Islet of Langerhans (tissue), 1 donor: Measurements from ENCODE around the gene PRR23B.
"Not testable (repeated sequence)": the region's sequence is repeated elsewhere in the genome, so short reads cannot be mapped to it uniquely, and the experiment has no call there.

Source experiments
- FAIRE-seq: peaks from one replicate; lab custom pipeline; 2011; peaks lifted over from hg19 to GRCh38; lab: Jason Lieb, UNC

The PRR23B gene

GRCh38 chr3:139020868-139021234 lies at the start of gene PRR23B:
TSS of gene PRR23B (minus strand) at chr3:139020926. CDS start at chr3:139020661, 265 bp downstream.
- FAIRE-seq, result no peak

- FAIRE-seq, result no peak
Observed at GRCh38 chr3:139062918-139063317, 42.2 kb upstream of the PRR23B start.

- FAIRE-seq, result no peak
Observed at GRCh38 chr3:139052802-139053600, 32.3 kb upstream of the PRR23B start.

- FAIRE-seq, result no peak
Observed at GRCh38 chr3:139044366-139045210, 23.9 kb upstream of the PRR23B start, which contains the start of gene PRR23C. TSS of gene PRR23C (minus strand) at chr3:139044892. CDS start at chr3:139044620, 272 bp downstream.

- FAIRE-seq, result no peak
Observed at GRCh38 chr3:139043554-139044365, 23.0 kb upstream of the PRR23B start.

- no peak for FAIRE-seq
Observed at GRCh38 chr3:139037478-139037877, 16.8 kb upstream of the PRR23B start.

GRCh38 chr3:139032326-139033002 lies 11.7 kb upstream of the PRR23B start:
- no peak for FAIRE-seq

GRCh38 chr3:139030576-139030975 lies 9.8 kb upstream of the PRR23B start:
- FAIRE-seq, result not testable (repeated sequence)

- FAIRE-seq, result no peak
Observed at GRCh38 chr3:139024968-139025367, 4.2 kb upstream of the PRR23B start.

- no peak for FAIRE-seq
Observed at GRCh38 chr3:139020036-139020867, 474 bp downstream of the PRR23B start.

GRCh38 chr3:139016430-139017048 lies 4.2 kb downstream of the PRR23B start:
- FAIRE-seq, result no peak

GRCh38 chr3:139006051-139006716 lies 14.5 kb downstream of the PRR23B start, which contains the start of gene PRR23A:
TSS of gene PRR23A (minus strand) at chr3:139006268. CDS start at chr3:139006268, 0 bp downstream.
- no peak for FAIRE-seq

GRCh38 chr3:139005356-139005993 lies 15.3 kb downstream of the PRR23B start:
- FAIRE-seq, result no peak

GRCh38 chr3:138995706-138996105 lies 25.0 kb downstream of the PRR23B start:
- no peak for FAIRE-seq

GRCh38 chr3:138987181-138987580 lies 33.5 kb downstream of the PRR23B start:
- no peak for FAIRE-seq

GRCh38 chr3:138985932-138986331 lies 34.8 kb downstream of the PRR23B start:
- FAIRE-seq, result no peak

GRCh38 chr3:138984816-138985215 lies 35.9 kb downstream of the PRR23B start:
- FAIRE-seq, result no peak

- no peak for FAIRE-seq
Observed at GRCh38 chr3:138976047-138976446, 44.7 kb downstream of the PRR23B start.

- no peak for FAIRE-seq
Observed at GRCh38 chr3:138975351-138975750, 45.4 kb downstream of the PRR23B start.
